HL-60/S4 treated with retinoic acid at 250 ng/mL for 4 days and 3 days (cell line): Measurements from ENCODE around the gene C2orf80.
"Not testable (repeated sequence)": the region's sequence is repeated elsewhere in the genome, so short reads cannot be mapped to it uniquely, and the experiment has no call there.

Experiments
- in situ Hi-C: fragments of 300-500 bp; cut with MboI; formaldehyde crosslinking; loops from 2 replicates; pipeline ENCODE4 v1.7.0; 2022; ENCODE audit warnings: low sequenced_read_pairs

Gene C2orf80

GRCh38 chr2:208136716-208137094 is 53.1 kb downstream of the C2orf80 start:
- in situ Hi-C loops, result no loop called here

- in situ Hi-C loops, result no loop called here
Measured at GRCh38 chr2:208135794-208136715, 53.8 kb downstream of the C2orf80 start.

GRCh38 chr2:208134928-208135586 is 54.8 kb downstream of the C2orf80 start:
- in situ Hi-C loops, result no loop called here

GRCh38 chr2:208130712-208131110 is 59.1 kb downstream of the C2orf80 start:
- in situ Hi-C loops, result no loop called here

DNA sequence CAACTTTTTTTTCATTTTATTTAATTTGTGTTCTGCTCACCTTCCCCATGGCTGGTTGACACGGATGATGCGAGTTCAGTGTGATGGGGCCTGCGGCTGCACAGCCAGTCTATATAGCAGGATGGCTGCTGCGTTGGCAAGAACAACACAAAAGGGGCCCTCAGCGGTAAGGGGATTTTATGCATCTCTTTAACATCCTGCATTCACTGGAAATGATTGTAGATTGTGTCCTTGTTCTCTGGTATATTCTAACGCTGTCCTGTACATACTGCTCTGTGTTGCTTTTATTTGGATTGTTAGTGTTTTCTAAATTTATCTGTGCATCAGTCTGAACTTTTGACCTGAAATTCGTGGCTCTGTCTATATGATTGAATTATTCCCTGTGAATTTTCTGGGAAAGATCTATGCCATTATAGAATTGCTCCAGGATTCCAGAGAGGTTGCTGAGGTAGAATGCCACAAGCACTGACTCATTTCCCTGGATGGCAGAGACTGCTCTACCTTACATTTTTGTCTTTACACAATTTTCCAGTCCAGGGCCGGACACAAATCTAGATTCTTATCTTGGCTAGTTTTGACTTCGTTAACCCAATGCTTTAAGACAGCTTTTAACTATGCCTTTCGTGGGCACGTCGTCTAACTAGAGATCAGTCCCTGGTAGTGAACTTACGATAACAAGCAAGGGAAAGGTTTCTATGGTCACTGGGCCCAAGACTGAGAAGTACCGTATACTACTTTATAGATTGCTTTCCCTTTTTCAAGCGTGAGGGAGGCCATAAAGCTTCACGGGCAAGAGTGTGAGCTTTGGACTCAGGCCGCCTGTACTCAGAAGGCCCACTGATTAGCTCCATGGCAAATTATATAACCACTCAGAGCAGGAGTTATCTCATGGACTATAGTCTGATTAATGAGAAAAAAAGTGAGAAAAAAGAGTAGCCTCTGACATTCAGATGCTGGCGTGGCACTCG is 59.8 kb downstream of the C2orf80 start, which contains the start of gene CRYGC:
Gene CRYGC, minus strand, starts transcription at position 85 of the 968 bp plus-strand sequence. Its CDS starts 36 bp downstream, at position 49.
- in situ Hi-C loops, result no loop called here

- in situ Hi-C loops, result no loop called here
Measured at GRCh38 chr2:208128136-208128535, 61.7 kb downstream of the C2orf80 start.

DNA sequence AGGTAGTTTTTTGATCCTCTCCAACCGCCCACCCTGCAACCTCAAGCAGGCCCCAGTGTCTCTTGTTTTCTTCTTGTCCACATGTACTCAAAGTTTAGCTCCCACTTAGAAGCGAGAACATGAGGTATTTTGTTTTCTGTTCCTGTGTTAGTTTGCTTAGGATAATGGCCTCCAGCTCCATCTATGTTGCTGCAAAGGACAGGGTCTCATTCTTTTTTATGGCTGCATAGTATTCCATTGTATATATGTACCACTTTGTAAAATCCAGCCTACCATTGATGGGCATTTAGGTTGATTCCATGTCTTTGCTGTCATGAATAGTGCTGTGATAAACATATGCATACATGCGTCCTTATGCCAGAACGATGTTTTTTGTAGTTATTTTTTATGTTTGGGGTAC is 62.7 kb downstream of the C2orf80 start:
- in situ Hi-C loops, result no loop called here

DNA sequence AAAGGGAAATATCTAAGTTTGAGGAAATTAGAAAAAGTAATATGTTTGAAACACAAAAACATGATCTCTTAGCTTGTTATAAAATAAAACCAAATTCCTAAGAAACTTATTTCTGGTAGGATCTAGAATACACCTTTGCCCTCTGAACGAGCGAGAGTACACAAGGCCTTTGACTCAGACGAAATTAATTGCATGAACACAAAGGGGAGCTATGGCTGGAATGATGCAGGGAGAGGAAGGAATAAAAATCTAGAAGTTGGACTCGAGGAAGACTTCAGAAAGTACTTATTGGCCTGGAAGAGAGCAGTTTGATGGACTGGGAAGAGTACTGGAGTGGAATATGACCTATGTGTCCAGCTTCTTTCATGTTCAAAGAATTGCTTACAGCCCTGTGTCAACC is 64.6 kb downstream of the C2orf80 start:
- in situ Hi-C loops, result no loop called here

GRCh38 chr2:208124013-208124715 is 65.7 kb downstream of the C2orf80 start, which contains the start of gene CRYGD:
Gene CRYGD, minus strand, starts transcription at chr2:208124524. Its CDS starts 51 bp downstream, at chr2:208124473.
- in situ Hi-C loops, result not testable (repeated sequence)

DNA sequence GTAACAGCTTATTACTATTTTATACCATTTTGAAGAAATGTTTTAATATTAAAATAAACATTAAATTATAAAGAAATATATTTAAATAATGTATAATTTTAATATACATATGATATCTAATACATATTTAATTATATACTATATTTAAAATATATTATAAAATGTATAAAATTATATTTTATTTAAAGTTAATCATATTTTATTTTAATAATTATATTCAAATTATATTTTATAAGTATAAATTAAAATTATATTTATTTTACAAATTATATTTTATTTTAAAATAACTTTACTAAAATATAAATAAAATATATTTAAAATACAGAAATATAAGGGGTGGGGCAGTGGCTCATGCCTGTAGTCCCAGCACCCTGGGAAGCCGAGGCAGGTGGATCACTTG is 67.6 kb downstream of the C2orf80 start:
- in situ Hi-C loops, result no loop called here

DNA sequence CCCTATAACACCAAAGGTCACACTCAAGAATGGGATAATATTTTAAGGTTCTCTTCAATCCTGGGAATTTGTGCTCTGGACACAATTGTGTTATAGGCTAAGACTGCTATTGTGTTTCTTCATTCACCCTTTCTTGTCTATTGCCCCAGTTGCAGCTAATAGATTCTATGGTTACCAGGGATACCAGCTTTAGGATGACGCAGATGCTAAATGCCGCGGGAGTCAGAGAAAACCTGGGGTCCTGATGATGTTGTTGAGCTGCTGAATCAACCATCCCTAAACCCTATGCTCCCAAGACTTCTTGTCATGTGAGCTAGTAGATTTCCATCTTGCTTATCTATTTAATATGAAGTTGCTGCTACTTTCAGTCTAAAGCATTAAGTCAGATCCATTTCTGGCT is 70.9 kb downstream of the C2orf80 start:
- in situ Hi-C loops, result no loop called here

- in situ Hi-C loops, result not testable (repeated sequence)
Measured at GRCh38 chr2:208117390-208117789, 72.4 kb downstream of the C2orf80 start.
